ENCODE data around the gene RNF114. TPM values are rescaled to one million over a fixed set of nuclear protein-coding genes. Genes with fewer than 3 reads are reported as not detected.

Gene RNF114
- total RNA-seq, 1 donor from 2014 or later: 54.5 TPM

- TF ChIP-seq CTCF (IDR thresholded peaks at IDR 0.05; ENCODE audit: unreplicated experiment): no peak
- no peaks in the 10 kb centered on the region for H3K9me3 Mint-ChIP-seq
- H3K4me1 Mint-ChIP-seq: peaks cover 24% of the 10 kb centered on the region
- no peak for DNase-seq (ENCODE audit: low spot score in 2 of 2, unreplicated experiment in 2 of 2)
- H3K27me3 Mint-ChIP-seq (ENCODE audit: low read depth): no peaks in the 10 kb centered on the region
- peaks cover under 1% of the 10 kb centered on the region for H3K36me3 Mint-ChIP-seq
- peak overlapping the region; percentile 50 for H3K27ac Mint-ChIP-seq
- peak overlapping the region; percentile 99 for H3K4me3 Mint-ChIP-seq
Measured at GRCh38 chr20:49913399-49914047, 22.7 kb upstream of the RNF114 start.

- no peak for DNase-seq (ENCODE audit: low spot score in 2 of 2, unreplicated experiment in 2 of 2)
- no peaks in the 10 kb centered on the region for H3K27me3 Mint-ChIP-seq (ENCODE audit: low read depth)
- peak overlapping the region; percentile 78 for H3K27ac Mint-ChIP-seq
- TF ChIP-seq CTCF (IDR thresholded peaks at IDR 0.05; ENCODE audit: unreplicated experiment): no peak
- H3K36me3 Mint-ChIP-seq: no peaks in the 10 kb centered on the region
- H3K4me3 Mint-ChIP-seq: peak overlapping the region; percentile 99
- no peaks in the 10 kb centered on the region for H3K9me3 Mint-ChIP-seq
- H3K4me1 Mint-ChIP-seq: peaks cover 24% of the 10 kb centered on the region
Measured at GRCh38 chr20:49914310-49915117, 21.7 kb upstream of the RNF114 start.

- H3K27ac Mint-ChIP-seq: peak overlapping the region; percentile 78
- peak overlapping the region; percentile 99 for H3K4me3 Mint-ChIP-seq
- peaks cover 24% of the 10 kb centered on the region for H3K4me1 Mint-ChIP-seq
- no peaks in the 10 kb centered on the region for H3K27me3 Mint-ChIP-seq (ENCODE audit: low read depth)
- no peaks in the 10 kb centered on the region for H3K9me3 Mint-ChIP-seq
- no peak for TF ChIP-seq CTCF (IDR thresholded peaks at IDR 0.05; ENCODE audit: unreplicated experiment)
- H3K36me3 Mint-ChIP-seq: no peaks in the 10 kb centered on the region
- DNase-seq (ENCODE audit: low spot score in 2 of 2, unreplicated experiment in 2 of 2): no peak
Measured at GRCh38 chr20:49915118-49915379, 21.1 kb upstream of the RNF114 start.

- H3K27me3 Mint-ChIP-seq (ENCODE audit: low read depth): no peaks in the 10 kb centered on the region
- peak within 1 kb of the TSS; percentile 100 for H3K27ac Mint-ChIP-seq
- H3K9me3 Mint-ChIP-seq: no peaks in the 10 kb centered on the region
- H3K4me3 Mint-ChIP-seq: peak within 1 kb of the TSS; percentile 99
- H3K36me3 Mint-ChIP-seq: no peaks in the 10 kb centered on the region
- TF ChIP-seq CTCF (IDR thresholded peaks at IDR 0.05; ENCODE audit: unreplicated experiment): no peak
- peak; percentile 91 to 92 for DNase-seq (ENCODE audit: low spot score in 2 of 2, unreplicated experiment in 2 of 2)
- peaks cover 24% of the 10 kb centered on the region for H3K4me1 Mint-ChIP-seq
Measured at GRCh38 chr20:49915380-49916145, 20.6 kb upstream of the RNF114 start, which contains the start of gene SPATA2. SPATA2 (minus strand) TSS chr20:49915529; CDS start chr20:49908490, 7,039 bp downstream.

GRCh38 chr20:49916146-49917002 is 19.8 kb upstream of the RNF114 start:
- Mint-ChIP-seq H3K4me1 (peaks cover 24% of the 10 kb centered on the region), H3K27me3 (ENCODE audit: low read depth) (no peaks in the 10 kb centered on the region), H3K36me3 (no peaks in the 10 kb centered on the region), H3K27ac (peak overlapping the region; percentile 100), H3K4me3 (peak overlapping the region; percentile 99), H3K9me3 (no peaks in the 10 kb centered on the region)
- no peak for TF ChIP-seq CTCF (IDR thresholded peaks at IDR 0.05; ENCODE audit: unreplicated experiment)
- DNase-seq (ENCODE audit: low spot score in 2 of 2, unreplicated experiment in 2 of 2): no peak
